NOMO-1 treated with DMSO at 0.1 percent for 48 hours (cell line): ENCODE results near the gene ST3GAL3.
A peak's percentile ranks its signal among the peaks of the same experiment; 100 is the strongest.

Source experiments
- DNase-seq: peaks from one replicate; lab custom pipeline; 2025; ENCODE audit not compliant: unreplicated experiment; lab: John Stamatoyannopoulos, UW

ST3GAL3 gene

DNA sequence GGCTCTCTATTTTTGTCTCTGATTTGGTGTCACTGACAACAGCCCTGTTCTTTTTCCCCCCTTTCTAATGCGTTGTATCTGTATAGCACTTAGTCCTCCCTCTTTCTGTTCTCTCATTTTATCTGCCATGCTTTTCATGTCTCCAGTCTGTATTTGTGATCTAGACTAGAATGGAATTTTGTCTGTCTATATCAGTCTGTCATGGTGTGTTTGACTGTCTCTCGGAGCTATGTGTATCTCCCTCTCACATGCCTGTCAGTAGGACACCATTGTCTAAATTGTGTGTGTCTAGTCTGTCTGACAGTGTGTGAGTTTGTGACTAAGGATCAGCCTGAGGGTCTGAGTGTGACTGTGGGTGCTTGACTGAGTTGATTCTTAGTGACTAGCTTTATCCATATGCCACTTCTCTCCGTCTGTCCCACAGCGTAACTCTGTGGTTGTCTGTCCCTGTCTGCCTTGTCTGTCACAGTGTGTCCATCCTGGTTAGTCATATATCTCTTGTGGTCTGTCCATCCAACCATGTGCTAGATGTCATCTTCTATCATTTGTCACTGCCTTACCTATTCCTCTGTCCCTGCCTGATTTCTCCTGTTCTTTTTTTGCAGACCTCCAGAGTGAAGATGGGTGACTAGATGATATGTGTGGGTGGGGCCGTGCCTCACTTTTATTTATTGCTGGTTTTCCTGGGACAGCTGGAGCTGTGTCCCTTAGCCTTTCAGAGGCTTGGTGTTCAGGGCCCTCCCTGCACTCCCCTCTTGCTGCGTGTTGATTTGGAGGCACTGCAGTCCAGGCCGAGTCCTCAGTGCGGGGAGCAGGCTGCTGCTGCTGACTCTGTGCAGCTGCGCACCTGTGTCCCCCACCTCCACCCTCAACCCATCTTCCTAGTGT is 270.3 kb downstream of the ST3GAL3 start:
- DNase-seq: no peak

DNA sequence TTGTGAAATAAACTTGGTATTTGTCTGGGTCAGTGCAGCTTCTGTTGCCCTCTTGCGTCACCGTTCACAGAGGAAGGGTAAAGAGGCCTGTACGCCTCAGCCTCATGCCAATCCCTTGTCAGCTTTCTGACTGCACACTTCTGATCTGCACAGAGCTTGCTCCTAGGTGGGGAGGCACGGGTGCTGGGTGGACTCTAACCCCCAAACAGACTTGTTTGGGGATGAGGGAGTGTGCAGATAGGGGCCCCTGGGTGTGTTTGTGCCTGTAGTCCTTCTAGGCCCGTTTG is 270.9 kb downstream of the ST3GAL3 start:
- DNase-seq: peak; percentile 30

DNA sequence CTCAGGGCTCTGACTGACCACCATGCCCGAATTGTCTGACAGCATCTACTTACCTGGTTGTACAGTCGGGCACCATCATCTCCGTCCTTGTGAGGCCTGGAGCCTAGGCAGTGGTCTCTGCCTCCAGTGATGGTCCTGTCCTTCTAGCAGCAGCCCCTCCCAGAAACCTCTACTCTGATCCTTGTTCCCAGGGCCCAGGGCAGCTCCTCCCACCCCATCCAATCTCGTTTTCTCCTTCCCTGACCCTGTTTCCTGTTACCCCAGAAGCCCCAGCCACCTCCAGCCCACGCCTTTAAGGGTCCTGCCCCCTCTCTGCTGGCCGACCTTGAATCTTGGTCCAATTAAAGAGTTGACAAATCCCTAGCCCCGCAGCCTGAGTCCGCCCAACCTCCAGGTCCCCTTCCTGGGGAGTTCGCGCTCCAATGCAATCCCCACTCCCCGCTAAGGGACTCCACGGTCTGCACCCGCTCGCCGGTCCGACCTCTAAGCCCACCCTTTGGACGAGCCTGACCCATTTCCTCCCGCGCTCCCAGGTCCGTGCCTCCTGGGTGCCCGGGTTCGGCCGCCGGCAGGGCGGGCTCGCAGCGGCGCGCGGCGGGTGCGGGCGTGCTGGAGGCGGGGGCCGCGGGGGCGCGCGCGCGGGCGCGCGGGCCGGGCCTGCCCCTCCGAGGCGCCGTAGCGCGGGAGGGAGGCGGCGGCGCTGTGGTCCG is 271.4 kb downstream of the ST3GAL3 start, which contains the start of gene B4GALT2:
B4GALT2 (plus strand) TSS at position 660 of the 710 bp plus-strand sequence. CDS start 1,951 bp downstream, outside the sequence.
- DNase-seq: no peak

DNA sequence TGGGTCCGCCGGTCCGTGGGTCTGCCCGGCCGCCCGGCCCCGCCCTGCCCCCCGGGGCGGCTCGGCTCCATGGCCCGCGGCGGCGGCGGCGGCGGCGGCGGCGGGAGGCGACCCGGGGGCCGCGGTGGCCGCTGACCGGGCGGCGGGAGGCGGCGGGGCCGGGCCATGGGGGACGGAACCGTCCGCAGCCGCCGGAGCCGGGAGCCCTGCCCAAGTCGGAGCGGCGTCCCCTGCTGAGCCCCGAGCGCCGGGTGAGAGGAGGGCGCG is 271.9 kb downstream of the ST3GAL3 start:
- DNase-seq: no peak

DNA sequence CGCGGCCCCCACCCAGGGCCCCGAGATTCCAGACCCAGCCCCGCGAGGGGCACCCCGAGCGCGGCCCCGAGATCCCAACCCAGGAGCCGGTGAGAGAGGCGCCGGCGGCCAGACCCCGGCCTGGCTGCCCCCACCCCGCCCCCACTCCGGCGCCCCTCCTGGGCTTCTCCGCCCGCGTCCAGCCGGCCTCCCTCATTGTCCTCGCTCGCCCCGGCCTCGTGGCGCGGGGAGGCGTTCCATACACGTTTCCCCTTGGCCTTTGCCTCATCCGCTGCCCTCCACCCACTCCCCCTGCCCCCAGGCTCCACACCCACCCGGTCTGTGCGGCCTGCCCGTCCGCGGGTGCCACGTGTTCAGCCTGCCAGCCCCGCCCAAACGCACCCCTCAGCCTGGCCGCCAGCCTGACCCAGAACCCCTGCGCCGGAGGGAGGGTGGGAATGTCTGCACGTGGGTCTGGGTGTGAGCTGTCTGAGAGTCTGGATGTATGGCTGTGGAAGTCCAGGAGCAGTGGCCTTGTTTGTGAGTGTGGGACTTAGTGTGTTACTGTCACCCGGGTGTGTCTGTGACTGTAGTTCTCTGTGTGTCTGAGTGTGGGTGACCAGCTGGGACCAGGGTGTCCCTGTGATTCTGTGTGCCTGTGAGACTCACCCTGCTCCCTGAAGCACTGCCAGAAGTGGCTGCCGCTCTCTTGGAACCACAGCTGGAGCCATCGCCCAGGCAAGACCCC is 272.4 kb downstream of the ST3GAL3 start:
- no peak for DNase-seq

DNA sequence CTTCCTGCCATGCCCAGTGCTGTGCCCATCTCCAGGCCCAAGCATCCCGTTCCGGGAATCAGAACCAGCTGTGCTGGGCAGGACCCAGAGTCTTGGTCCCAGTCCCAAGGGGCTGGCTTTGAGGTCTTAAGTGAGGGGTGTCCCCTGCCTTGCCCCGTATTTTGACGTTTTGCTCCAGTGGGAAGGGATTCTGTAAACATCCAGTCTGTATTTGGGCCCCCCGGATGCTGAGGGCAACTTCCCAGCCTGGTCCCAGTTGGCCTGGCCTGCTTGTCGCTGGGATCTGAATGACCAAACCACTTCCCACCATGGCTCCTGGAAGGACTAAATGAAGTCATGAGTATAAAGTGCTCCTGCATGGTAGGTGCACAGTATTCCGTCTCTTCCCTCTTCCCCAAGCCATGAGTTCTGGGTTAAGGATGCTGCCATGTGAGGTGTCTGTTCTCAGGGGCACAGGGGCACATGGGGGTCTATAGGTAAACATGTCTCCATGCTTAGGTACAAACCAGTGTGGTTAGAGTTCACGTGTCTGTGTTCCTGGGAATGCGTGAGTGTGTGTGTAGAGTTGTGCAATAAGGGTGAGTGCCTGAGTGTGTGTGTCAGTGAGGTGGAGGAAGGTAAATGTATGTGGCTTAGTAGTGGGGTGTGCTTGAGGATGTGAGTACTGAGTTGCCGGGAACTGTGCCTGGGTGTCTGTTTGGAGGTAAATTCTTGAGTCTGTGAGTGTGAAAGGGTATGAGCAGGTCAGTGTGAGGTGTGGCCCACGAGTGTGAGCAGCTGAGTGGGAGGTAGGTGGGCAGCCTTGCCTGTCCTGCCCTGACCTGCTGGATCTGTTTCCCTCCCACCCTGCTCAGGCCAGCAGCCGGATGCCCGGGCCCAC is 273.2 kb downstream of the ST3GAL3 start:
- no peak for DNase-seq
